HG02870 (cell line): Measurements from ENCODE around the gene SRI.
"Not testable (repeated sequence)": the region's sequence is repeated elsewhere in the genome, so short reads cannot be mapped to it uniquely, and the experiment has no call there.

Experiments used
- ATAC-seq: cut with Tn5 transposase; IDR thresholded peaks from one replicate; pipeline ENCODE4 v1.9.1; 2021; ENCODE audit warnings: mild to moderate bottlenecking, moderate library complexity; ENCODE audit not compliant: unreplicated experiment

The SRI gene

GRCh38 chr7:88219781-88220747 is at the start of gene SRI:
SRI (minus strand) TSS chr7:88220038; CDS start chr7:88220026, 12 bp downstream.
- peak; percentile 60 for ATAC-seq

- no peak for ATAC-seq
Observed at GRCh38 chr7:88269586-88269985, 49.7 kb upstream of the SRI start.

- ATAC-seq = no peak
Observed at GRCh38 chr7:88268858-88269257, 49.0 kb upstream of the SRI start.

- no peak for ATAC-seq
Observed at GRCh38 chr7:88268051-88268450, 48.2 kb upstream of the SRI start.

- no peak for ATAC-seq
Observed at GRCh38 chr7:88267421-88267820, 47.6 kb upstream of the SRI start.

- ATAC-seq = not testable (repeated sequence)
Observed at GRCh38 chr7:88264987-88265386, 45.1 kb upstream of the SRI start.

- ATAC-seq = no peak
Observed at GRCh38 chr7:88262562-88262961, 42.7 kb upstream of the SRI start.

GRCh38 chr7:88260719-88261118 is 40.9 kb upstream of the SRI start:
- no peak for ATAC-seq

- no peak for ATAC-seq
Observed at GRCh38 chr7:88259656-88260380, 40.0 kb upstream of the SRI start.

GRCh38 chr7:88258296-88258695 is 38.5 kb upstream of the SRI start:
- ATAC-seq = not testable (repeated sequence)

GRCh38 chr7:88256906-88257305 is 37.1 kb upstream of the SRI start:
- no peak for ATAC-seq

- no peak for ATAC-seq
Observed at GRCh38 chr7:88254721-88255424, 35.0 kb upstream of the SRI start.

GRCh38 chr7:88253640-88254039 is 33.8 kb upstream of the SRI start:
- no peak for ATAC-seq

- ATAC-seq = no peak
Observed at GRCh38 chr7:88244258-88244657, 24.4 kb upstream of the SRI start.

GRCh38 chr7:88243345-88243909 is 23.6 kb upstream of the SRI start:
- ATAC-seq = peak; percentile 71

GRCh38 chr7:88239852-88240251 is 20.0 kb upstream of the SRI start:
- ATAC-seq = no peak

- no peak for ATAC-seq
Observed at GRCh38 chr7:88233828-88234227, 14.0 kb upstream of the SRI start.

- ATAC-seq = no peak
Observed at GRCh38 chr7:88230646-88231045, 10.8 kb upstream of the SRI start.

GRCh38 chr7:88229302-88229995 is 9.6 kb upstream of the SRI start:
- ATAC-seq = no peak

GRCh38 chr7:88226886-88227516 is 7.2 kb upstream of the SRI start:
- ATAC-seq = no peak
